ENCODE data around the gene C11orf42. TPM values are rescaled to one million over a fixed set of nuclear protein-coding genes. Genes with fewer than 3 reads are reported as not detected.

C11orf42 gene
- total RNA-seq, 1 experiment from 2014 or later, result not detected

DNA sequence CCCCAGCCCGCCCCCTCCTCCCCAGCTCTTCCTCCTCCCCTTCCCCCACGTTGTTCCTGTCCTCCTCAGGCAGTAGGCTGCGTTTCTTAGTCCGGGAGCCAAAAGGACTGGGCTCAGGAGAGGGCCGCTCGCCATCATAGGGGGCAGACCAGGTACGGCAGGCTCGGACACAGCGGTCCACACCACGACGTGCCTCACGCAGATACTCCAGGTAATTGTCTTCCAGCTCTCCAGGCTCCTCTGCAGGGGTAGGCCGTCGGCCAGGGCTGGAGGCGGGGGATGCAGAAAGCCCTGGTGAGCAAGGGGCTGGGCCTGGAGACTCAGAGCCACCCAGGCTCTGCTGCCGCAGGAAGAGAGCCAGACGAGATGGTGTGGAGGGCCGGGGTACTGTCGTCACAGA, 12.4 kb downstream of the C11orf42 start:
- Histone ChIP-seq H2AK5ac (ENCODE audit: insufficient read length, low read length) (no peak overlapping the region), H3K4ac (ENCODE audit: low read depth, low read length) (no peak overlapping the region), H2BK120ac (ENCODE audit: low read depth, low read length, poor library complexity, severe bottlenecking) (no peak overlapping the region), H2AFZ (ENCODE audit: low read length) (no peak overlapping the region), H3K9ac (ENCODE audit: extremely low read depth, insufficient read length, low read length) (no peak overlapping the region), H3K27ac (ENCODE audit: insufficient read length, low read depth, low read length) (no peak overlapping the region), H3K4me2 (ENCODE audit: insufficient read depth, insufficient read length, low read length) (no peak overlapping the region), H4K8ac (replicated peaks; ENCODE audit: insufficient read length, low read depth, low read length) (no peak overlapping the region), H3K79me2 (ENCODE audit: insufficient read depth, low read length) (no peaks in the 10 kb centered on the region), H2BK5ac (ENCODE audit: insufficient read length, low read length) (no peak overlapping the region), H2BK15ac (ENCODE audit: low read depth, low read length) (no peak overlapping the region), H3K18ac (ENCODE audit: insufficient read length, low read depth, low read length) (no peak overlapping the region), H2BK12ac (ENCODE audit: insufficient read length, low read depth, low read length) (no peak overlapping the region), H3T11ph (ENCODE audit: low read length) (no peak overlapping the region), H3K23me2 (ENCODE audit: insufficient read length, low read depth, low read length, poor library complexity, severe bottlenecking) (no peaks in the 10 kb centered on the region), H3K4me1 (ENCODE audit: insufficient read depth, low read length) (no peaks in the 10 kb centered on the region), H3K56ac (ENCODE audit: insufficient read length, low read depth, low read length) (no peak overlapping the region), H3K14ac (ENCODE audit: insufficient read depth, low read length) (no peak overlapping the region), H4K5ac (ENCODE audit: insufficient read length, low read depth, low read length) (no peak overlapping the region), H4K20me1 (ENCODE audit: control insufficient read depth, insufficient read depth, insufficient read length) (no peaks in the 10 kb centered on the region), H3K79me1 (ENCODE audit: insufficient read depth, low read depth, low read length, poor library complexity, severe bottlenecking) (no peaks in the 10 kb centered on the region), H3K9me3 (ENCODE audit: control insufficient read depth, low read depth, low read length) (no peaks in the 10 kb centered on the region), H3K23ac (ENCODE audit: insufficient read length, low read depth, low read length) (no peak overlapping the region), H2BK20ac (ENCODE audit: low read depth, low read length, poor library complexity, severe bottlenecking) (no peak overlapping the region), H4K91ac (ENCODE audit: insufficient read length, low read depth, low read length) (no peak overlapping the region), H3K27me3 (ENCODE audit: insufficient read depth, low read length) (no peaks in the 10 kb centered on the region)
- Mint-ChIP-seq H3K4me1 (no peaks in the 10 kb centered on the region), H3K27ac (peak overlapping the region in 1 of 3 experiments; percentile 85; a peak in 1 of 7 replicates), H3K4me3 (no peak overlapping the region), H3K9me3 (no peaks in the 10 kb centered on the region), H3K36me3 (ENCODE audit: insufficient read depth in 1 of 3, low read depth in 3 of 3) (peaks cover 20 to 63% (median 30%) of the 10 kb centered on the region in 3 experiments; a peak in 6 of 7 replicates), H3K27me3 (ENCODE audit: low read depth) (no peaks in the 10 kb centered on the region)
- no peak for DNase-seq
- TF ChIP-seq, protein P1, sequence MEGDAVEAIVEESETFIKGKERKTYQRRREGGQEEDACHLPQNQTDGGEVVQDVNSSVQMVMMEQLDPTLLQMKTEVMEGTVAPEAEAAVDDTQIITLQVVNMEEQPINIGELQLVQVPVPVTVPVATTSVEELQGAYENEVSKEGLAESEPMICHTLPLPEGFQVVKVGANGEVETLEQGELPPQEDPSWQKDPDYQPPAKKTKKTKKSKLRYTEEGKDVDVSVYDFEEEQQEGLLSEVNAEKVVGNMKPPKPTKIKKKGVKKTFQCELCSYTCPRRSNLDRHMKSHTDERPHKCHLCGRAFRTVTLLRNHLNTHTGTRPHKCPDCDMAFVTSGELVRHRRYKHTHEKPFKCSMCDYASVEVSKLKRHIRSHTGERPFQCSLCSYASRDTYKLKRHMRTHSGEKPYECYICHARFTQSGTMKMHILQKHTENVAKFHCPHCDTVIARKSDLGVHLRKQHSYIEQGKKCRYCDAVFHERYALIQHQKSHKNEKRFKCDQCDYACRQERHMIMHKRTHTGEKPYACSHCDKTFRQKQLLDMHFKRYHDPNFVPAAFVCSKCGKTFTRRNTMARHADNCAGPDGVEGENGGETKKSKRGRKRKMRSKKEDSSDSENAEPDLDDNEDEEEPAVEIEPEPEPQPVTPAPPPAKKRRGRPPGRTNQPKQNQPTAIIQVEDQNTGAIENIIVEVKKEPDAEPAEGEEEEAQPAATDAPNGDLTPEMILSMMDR (conservative IDR thresholded peaks at IDR 0.05), result no peak
- no CpG with 5 or more reads among the region's 19 CpGs for WGBS (ENCODE audit: extremely low coverage, insufficient read length, low lambda C conversion rate)
